HCEC 1CT (cell line): Measurements from ENCODE around the gene MELTF.
"Not testable (repeated sequence)": the region's sequence is repeated elsewhere in the genome, so short reads cannot be mapped to it uniquely, and the experiment has no call there.

ENCODE experiments used
- DNase-seq: peaks from one replicate; pipeline ENCODE4 v3.0.0-alpha.2; 2017

The MELTF gene

DNA sequence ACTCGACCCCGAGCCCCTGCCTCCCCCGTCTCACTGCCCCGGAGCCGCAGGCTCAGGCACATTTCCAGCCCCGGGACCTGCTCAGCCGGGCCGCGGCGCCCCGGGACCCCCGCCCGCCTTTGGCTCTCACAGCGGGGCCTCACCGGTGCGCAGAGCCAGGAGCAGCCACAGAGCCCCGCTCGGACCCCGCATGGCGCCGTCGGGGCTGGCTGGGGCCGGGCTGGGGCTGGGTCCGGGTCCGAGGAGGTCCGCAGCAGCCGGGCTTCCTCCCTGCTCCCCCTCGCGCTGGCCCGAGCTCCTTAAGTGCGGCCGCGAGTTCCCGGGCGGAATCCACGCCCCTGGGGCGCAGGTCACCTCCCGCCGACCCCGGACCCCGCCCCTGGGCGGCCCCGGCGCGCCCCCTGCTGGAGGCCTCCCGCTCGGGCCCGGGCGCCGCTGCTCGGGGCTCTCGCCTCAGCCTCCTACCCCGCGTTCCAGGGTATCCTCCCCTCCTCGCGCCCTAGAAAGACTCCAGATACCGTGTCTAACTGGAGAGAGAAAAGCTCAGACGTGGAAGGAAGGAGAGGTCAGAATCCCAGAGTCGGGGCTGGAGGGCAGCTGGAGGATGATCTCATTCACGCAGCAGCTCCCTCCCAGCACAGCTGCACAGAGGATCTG is at the start of gene MELTF:
Gene MELTF, minus strand, starts transcription at position 307 of the 657 bp plus-strand sequence. Its CDS starts 115 bp downstream, at position 192.
- DNase-seq: peak; percentile 25

DNA sequence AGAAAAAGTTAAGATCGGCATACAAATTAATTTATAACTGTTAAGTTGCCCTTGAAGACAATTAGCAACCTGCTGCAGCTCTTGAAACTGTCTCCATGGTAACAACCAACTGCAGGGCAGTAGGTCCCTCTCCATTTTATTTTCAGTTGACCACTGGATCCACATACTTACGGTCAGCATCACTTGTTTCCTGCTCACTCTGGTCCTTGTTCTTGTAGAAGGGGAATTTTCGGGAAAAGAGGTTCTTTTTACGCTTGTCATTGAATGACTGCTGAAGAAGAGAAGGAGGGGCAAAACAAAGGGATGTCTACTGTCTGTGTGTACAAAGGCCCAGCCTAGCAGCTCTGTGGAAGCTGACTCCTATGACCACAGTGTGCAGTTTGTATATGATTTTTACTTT is 46.8 kb upstream of the MELTF start:
- no peak for DNase-seq

DNA sequence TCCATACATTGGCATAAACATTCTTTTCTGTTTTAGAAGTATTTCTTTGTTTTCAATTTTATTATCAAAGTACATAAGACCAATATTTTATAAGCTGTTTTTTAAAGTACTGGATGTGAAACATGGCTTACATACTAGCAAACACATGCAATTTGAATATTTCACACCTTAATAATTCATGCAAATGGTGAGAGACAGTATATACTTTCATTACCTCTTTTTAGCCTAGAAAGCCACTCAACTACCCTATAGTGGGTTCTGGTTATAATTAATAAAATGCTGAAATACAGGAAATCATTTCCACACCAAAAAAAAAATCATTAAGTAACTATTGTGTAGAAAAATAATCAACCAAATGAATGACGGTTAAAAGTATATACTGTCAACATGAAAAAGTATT is 38.5 kb upstream of the MELTF start:
- DNase-seq: no peak

DNA sequence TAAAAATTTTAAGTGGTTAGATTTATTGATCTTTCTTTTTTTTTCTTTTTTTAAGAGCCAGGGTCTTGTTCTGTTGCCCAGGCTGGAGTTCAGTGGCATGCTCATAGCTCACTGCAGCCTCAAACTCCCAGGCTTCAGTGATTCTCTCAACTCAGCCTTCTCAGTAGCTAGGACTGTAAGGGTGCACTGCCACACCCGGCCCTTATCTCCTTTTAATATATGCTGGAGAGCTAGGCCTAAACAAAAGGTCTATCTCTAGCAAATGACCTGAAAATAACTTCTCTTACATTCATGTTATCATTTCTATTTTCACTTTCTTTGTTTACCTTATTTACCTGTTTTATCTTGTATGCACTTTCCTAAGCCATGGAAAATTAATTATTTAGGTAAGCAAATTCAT is 35.2 kb upstream of the MELTF start:
- no peak for DNase-seq

DNA sequence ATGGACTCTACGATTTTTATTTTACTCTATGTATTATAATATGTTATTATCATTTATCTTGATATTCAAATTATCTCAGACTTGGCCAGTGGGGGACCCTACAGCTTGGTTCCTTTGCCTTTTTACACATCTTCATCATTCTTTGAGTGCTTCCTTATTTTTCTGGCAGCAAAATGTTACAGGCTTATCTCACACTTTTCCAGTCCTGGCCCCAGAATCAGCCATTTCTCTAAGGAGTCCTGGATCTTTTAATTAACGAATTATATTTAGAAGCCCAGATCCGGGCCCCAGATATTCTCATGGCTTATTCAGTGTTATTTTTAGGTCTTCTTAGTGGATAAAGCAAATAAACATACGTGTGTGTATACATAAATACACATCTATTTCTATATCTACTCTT is 32.8 kb upstream of the MELTF start:
- no peak for DNase-seq

DNA sequence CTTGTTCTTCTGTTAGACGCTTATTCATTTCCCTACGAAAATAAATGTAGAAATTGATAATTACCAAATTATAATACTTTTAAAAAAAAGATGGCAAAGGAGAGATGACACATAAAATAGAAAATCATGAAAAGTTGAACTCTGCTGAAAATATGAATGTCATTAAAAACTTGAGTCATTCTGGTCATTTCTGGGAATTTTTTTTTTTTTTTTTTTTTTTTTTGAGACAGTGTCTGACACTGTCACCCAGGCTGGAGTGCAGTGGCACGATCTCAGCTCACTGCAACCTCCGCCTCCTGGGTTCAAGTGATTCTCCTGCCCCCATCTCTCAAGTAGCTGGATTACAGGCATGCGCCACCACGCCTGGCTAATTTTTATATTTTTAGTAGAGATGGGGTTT is 22.0 kb upstream of the MELTF start:
- DNase-seq: not testable (repeated sequence)

DNA sequence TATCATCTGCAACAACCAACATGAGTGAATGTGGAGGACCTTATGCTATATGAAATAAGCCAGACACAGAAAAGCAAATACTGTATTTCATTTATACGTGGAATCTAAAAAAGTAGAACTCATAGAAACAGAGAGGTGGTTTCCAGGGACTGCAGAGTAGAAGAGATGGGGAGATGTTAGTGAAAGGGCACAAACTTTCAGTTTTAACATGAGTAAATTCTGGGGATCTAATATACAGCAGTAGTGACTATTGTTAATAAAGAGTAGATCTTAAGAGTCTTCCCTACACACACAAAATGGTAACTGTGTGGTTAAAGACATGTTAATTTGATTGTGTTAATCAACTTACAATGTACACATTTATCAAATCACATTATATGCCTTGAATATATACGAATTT is 20.9 kb upstream of the MELTF start:
- DNase-seq: no peak

DNA sequence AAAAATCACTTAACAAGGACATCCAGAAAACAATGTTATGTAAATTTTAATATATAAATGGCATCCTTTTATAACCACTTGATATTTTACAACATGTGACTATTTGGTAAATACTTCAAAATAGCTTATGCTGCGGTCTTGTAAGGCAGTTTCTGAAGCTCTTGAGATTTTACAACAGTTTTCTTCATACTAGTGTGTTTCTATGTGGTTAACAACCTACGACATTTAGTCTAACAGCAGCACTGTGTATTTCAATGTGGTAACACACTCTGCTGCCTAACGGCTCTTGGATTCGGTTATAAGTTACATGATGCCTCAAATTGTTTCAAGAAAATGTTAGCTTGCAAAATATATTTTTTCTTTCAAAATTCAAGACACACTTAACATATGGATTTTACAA is 12.9 kb upstream of the MELTF start:
- no peak for DNase-seq

DNA sequence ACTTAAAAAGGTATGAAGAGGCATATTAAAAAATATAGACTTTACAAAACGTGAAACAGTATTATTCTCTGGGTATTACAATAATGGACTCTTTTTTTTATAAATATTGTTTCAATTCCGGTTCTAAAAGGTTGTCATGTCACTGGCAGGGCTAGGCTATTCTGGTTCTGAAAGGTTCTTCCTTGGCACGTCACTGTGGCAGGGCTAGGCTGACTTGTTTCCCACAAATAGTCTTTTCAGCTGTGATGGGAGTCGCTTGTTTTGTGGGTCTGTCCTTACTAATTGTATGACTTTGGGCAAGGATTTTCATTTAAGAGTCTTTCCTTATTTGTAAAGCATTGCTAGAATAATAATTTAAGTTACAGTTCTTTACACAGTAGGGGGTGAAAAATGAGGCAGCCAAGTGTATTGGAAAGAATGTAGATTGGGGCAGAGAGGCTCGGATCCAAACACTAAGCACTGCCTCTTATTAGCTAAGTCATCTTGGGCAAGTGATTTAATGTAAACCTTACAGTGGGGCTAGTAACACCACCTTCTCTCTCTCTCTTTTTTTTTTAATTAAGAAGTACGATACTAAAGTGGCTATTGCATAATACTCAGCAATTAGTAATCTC is 12.4 kb upstream of the MELTF start:
- DNase-seq: no peak

DNA sequence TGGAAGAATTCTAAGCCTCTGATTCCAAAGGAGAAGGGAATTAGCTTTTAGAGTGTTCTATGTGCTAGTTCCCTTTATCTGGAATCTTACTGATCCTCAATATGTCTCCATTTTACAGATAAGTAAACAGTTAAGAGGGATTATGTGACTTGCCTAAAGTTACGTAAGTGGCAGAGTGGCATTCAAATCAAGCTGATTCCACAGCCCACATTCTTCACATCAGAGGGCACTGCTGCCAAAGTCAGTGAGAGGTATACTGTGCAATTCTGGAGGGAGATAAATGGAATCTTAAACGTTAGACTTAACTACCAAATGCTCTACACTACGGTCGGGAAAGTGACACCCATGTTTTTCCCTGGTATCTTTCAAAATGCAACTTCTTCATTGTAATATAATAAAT is 11.0 kb upstream of the MELTF start:
- no peak for DNase-seq

DNA sequence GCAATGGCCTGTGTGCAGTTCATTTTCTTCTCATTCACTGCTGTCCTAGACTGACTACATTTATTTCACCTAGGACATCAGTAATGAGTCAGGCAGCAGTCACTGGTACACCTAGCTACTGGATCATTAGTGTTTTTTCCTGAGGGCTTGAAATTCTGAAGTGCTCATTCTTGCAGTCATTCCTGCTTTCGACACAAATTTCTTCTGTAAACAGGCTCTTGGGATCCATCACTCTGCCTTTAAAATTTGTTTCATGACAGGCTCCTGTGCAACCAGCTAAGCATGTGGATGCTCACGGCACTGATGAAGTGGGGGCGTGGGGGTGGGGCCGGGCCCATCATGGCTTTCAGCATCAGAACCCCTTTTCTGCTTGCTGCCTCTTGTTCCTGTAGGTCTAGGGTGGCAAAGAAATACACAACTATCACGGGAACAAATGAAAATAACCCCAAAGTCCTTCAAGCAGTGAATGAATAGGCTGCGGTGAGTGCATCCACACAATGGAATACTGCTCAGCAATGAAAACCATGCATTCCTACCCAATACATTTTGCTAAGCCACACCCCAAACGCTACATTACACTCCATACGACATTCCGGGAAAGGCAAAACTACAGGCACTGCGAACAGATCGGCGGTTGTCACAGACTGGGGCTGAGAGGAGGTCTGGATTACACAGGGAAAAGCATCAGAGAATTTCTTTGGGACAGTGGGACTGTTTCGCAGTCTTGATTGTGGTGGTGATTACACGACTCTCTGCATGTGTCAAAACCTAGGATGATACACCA is 9.3 kb upstream of the MELTF start:
- DNase-seq: no peak

DNA sequence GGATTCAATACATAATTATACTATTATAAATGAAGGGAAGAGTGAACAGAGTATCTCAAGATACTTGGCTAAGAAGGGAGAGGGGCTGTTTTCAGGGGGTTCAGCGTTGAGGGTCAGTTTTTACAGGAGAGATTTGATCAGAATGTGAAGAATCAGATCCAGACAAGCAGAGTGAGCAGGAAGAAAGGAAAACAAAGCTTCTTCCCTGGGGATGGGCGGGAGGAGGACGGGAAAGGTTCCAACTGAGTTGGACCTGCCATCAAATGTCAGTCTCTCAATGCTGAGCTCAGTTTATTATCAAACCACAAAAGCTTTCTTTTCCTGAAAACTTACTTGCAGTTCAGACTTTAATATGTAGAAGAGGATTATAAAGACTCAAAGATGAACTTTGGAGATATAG is 6.0 kb upstream of the MELTF start:
- DNase-seq: no peak

DNA sequence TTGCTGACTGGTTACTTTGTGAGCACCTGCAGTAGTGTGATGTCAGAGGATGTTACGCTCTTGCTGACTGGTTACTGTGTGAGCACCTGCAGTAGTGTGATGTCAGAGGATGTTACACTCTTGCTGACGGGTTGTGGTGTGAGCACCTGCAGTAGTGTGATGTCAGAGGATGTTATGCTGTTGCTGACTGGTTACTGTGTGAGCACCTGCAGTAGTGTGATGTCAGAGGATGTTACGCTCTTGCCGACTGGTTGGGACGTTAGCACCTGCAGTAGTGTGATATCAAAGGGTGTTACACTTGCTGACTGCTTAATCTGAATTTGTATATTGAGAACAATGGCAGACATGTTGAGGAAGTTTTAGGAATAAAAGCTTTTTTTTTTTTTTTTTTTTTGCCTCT is 5.2 kb upstream of the MELTF start:
- DNase-seq: not testable (repeated sequence)

DNA sequence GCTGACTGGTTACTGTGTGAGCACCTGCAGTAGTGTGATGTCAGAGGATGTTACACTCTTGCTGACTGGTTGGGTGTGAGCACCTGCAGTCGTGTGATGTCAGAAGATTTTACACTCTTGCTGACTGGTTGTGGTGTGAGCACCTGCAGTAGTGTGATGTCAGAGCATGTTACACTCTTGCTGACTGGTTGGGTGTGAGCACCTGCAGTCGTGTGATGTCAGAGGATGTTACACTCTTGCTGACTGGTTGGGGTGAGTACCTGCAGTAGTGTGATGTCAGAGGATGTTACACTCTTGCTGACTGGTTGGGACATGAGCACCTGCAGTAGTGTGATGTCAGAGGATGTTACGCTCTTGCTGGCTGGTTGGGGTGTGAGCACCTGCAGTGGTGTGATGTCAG is 4.1 kb upstream of the MELTF start:
- DNase-seq: not testable (repeated sequence)

DNA sequence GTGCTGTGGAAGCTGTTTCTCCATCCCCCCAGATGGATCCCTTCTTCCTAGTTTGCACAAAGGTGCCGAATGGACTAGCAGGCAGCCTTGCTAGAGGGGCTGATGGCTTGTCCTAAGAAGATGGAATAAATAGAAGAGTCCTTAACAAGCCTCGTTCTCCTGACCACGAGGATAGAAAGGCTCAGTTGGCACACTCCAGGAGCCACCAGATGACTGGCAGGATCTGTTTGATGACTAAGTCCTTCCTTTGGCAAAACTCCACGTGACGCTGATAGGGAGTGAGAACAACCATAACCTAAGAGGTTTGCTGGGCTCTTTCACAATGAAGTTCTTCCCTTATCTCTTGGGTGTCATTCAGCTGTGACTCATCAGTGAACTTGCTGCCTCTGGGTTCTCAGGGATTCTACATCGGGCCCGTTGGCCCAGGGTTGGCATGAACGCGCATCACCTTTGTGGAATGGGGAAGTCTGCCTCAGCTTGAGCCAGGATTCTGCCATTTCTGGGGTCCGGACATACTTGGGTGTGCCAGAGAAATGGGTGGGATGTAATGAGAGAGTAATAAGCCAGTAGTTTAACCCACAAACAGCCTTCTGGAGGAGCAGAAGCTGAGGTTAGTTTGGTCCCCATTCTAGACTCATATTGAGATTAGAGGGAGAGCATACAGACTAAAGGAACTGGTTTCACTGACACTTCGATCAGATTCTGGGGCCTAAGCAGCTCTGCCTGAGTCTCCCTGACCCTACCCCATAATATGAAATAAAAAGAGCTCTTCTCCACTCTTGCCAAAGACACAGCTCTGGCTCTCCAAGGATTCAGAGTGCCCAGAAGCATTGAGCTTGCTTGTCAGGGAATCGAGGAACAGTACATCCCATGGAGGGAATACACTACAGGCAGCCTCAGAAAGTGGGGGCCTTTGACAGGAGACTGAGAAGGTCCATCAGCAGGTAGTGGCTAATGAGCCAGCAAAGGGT is 2.0 kb upstream of the MELTF start:
- peak; percentile 84 for DNase-seq

DNA sequence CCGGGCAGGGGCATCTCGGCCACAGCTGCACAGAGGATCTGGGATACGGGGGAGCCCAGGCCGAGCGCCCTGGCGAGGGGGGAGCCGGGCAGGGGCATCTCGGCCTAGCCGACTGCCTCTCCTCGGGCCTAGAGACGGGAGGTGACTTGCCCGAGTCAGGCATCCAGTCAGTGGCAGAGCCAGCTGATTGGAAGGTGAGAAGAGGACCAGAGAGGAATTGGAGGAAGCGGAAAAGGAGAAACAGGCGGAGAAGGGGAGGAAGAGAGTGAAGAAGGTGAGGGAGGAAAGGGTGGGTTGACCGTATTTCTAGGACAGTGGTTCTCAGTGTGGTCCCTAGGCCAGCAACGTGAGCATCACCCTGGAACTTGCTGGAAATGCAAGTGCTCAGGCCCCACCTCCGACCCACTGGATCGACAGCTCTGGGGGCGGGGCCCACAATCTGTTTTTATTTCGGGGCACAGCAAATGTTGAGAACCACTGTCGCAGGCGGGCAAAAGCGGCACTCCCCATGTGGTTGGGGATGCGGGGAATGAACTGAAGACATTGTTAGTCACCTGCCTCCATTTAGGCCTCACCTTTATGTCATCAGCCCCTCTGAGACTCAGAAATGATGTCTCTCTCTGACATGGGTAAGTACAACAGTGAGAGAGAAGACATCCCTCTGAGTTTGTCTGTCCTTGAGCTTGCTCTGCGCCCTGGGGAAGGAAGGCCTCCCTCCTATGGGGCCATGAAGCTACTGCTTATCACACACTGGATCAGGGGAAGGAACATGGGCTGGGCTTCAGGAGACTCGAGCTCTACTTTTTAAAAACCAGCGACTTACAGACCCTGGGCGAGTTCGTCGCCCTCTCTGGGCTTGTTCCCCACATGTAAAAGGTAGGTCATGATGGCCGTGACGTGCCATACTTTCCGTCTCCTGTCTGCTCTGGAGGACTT is 1.0 kb upstream of the MELTF start:
- no peak for DNase-seq

DNA sequence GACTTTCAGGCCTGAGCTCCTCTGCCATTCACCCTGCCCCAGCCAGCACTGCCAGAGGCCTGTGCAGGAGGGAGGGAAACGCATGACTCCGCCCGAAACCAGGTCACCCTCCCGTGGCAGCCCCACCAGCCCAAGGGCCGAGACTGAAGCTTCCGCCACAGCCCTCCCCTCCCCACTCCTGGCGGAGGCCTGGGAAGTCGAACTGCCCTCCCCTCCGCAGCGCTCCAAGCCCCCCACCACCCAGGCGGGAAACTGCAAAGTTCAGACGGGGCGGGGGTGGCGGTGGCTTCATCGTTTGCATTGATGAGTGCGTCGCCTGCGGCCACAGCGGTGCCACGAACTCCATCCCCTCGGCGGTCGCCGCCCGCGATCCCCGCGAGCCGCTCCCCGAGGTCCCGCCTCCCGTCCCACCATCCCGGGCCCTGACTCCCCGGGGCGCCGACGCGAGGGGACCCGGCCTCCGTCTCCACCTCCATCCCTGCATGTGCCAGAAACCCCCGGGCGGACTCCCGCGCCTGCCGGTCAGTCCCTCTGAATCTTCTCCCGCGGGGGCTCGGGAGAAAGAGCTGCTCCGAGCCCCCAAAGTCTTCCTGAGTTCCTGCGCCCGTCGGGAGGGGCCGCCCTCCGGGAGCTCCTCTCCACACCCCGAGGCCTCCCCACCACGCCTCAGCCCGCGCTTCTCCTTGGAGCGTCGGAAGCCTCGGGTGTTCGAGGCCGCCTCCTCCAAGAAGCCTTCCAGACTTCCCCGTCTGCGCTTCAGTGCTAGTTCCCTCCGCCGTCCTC is 698 bp downstream of the MELTF start:
- DNase-seq: no peak

DNA sequence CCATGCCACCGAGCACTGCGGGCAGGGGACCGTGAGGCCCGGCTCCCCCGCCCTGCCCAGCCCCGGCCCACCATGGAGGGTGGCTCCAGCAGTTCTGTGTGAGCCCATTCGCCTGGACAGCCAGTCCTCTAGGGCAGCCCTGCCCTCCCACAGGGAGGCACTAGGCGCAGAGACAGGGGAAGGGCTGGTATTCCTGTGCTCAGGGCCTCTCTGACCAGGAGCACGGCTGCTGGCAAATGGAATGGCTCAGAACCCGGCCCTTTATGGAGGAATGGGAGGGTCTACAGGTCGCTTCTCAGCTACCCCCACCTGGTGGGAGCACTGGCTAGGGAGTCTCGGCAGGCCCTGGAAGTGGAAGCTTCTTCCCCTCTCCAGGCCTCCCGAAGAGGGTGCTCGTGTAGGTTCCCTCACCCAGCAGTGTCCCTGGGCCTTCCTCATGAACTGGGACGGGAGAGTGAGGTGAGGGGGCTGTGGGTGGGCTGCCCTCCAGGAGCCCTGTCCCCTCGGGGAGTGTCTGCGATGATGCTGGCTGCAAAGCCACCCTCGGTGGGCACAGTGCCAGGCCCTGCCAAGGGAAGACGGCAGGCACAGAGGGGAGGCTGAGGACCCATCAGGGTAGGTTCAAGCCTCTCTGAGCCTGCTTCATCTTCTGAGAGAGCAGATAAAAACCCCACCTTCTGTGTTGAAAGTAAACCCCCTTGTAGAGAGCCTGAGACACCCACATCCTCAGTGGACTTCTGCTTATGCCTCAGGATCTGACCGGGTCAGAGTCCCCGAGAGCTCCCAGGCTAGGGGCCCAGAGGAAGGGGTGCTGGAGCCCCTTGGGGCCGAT is 1.5 kb downstream of the MELTF start:
- no peak for DNase-seq

DNA sequence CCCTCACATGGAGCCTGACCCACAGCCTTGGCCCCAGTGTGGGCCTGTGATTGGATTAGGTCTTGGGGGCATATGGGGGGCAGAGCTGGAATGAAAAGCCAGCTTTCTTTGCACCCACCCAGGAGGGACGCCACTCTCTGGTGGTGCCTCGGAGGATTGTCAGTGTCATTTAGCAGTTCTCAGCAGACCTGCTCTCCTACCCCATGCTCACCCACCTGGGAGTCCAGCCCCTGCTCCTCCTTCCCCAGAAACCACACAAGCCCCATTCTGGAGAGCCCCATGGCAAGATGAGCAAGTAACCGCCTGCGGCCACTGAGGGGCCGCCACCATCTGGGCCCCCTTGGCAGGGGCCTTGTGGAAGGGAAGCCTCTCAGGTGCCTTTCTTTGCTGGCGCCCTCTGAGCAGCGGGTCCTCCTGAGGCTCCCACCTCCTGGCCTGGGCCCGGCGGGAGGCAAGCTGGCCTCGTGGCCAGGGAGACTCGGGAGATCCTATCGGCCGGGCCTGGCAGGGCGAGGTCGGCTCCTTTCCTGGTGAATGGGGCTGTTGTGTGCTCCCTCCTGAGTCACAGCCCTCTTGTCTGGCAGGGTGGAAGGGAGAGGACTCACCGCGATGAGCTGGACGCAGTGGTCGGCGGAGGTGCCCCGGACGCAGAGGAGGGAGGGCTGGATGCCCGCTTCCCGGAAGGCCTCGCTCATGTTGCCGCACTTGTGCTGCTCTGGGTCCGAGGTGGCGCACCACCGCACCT is 2.3 kb downstream of the MELTF start:
- no peak for DNase-seq
